GM19397 (cell line): ENCODE data around the gene ANKRD10.

Source experiments
- ATAC-seq: cut with Tn5 transposase; IDR thresholded peaks from one replicate; pipeline ENCODE4 v1.9.1; 2021; ENCODE audit warnings: mild to moderate bottlenecking, moderate library complexity; ENCODE audit not compliant: unreplicated experiment

ANKRD10 gene

DNA sequence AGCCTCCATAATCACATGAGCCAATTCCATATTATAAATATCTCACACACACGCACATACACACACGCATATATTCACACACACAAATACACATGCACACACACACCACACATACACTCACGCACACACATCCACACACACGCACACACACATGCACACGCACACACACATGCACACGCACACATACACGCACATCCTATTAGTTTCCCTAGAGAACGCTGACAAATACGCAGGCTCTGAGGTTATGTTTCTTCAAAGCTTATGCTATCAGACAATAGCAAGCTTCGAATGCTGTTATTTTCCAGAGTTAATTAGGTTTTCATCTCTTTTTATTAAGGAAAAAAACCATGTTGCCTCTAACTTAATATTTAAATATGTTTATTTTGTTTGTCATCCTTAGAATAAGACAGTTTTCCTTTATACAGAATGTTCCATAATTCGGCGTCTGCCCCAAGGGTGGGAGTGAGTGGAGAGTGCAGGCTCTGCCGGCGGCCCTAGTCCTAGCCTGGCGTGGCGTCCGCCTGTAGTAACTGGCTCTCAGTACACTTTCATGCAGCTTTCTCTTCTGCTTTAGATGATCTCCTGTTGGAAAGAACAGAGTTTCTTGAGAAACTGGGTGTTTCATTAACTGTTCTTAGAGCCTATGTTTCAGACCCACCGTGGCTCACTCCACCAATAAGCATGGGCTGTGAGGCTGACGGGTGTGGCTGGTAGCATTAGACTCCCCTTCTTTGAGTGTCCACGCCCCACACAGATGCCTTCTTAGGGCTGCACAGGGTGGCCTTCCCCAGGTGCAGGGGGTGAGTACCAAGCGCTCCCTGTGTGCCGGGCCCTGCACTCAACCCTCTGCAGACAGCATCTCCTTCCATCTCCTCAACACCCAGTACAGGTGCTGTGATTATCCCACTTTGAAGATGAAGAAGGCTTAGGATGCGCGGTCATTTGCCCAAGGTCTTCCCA, 30.4 kb upstream of the ANKRD10 start:
- ATAC-seq: no peak

DNA sequence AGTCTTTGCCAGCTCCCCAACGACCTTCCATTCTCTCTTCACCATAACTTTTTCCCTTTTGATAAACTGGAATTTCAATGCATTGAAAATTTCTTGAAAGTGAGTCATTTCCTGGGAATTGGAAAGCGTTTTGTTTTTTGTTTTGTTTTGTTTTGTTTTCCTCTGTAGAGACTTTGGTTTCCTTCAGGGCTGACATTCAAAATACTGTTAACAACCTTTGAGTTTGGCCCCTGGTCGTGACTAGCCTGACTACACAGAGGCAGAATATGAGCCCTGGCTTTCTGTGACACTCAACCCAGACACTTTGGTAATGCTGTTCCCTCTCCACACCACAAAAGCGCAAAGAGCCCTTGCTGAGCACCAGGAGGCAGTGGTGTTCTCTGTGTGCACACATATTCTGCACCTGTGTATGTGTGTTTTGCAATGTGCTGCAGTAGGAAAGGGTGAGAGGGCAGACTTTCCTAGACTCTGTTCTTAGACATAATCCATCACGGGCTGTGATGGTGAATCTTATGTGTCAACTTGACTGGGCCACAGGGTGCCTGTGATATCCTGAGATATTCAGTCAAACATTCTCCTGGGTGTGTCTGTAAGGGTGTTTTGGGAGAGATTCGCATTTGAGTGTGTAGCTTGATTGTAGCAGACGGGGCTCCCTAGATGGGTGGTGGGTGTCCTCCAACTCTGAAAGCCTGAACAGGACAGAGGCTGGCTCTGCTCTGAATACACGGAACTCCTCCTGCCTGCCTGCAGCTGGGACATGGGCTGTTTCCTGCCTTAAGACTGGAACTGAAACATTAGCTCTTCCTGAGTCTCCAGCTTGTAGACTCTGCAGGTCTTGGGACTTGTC, 29.5 kb upstream of the ANKRD10 start:
- peak; percentile 42 for ATAC-seq

DNA sequence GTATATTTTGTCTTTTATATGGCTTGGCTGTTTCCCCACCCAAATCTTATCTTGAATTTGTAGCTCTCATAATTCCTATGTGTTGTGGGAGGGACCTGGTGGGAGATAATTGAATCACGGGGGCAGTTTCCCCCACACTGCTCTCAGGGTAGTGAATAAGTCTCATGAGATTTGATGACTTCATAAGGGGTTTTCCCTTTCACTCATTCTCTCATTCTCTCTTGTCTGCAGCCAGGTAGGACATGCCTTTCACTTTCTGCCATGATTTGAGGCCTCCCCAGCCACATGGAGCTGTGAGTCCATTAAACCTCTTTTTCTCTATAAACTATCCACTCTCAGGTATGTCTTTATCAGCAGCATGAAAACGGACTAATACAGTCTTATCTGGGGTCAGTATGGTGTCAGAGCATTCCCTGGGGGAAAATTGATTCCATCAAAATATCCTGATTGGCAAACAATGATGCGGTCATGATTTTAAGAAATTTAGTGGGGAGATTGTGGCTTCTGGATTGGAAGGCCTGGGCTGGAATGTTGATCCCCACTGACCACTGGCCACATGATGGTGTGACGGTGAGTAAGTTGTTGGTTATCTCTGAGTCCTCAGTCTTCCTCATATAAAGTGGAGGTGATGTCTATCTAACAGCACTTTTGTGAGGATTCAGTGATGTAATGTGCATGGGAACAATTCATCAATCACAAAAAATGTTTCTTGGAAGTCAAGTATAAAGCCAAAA, 27.5 kb upstream of the ANKRD10 start:
- no peak for ATAC-seq

DNA sequence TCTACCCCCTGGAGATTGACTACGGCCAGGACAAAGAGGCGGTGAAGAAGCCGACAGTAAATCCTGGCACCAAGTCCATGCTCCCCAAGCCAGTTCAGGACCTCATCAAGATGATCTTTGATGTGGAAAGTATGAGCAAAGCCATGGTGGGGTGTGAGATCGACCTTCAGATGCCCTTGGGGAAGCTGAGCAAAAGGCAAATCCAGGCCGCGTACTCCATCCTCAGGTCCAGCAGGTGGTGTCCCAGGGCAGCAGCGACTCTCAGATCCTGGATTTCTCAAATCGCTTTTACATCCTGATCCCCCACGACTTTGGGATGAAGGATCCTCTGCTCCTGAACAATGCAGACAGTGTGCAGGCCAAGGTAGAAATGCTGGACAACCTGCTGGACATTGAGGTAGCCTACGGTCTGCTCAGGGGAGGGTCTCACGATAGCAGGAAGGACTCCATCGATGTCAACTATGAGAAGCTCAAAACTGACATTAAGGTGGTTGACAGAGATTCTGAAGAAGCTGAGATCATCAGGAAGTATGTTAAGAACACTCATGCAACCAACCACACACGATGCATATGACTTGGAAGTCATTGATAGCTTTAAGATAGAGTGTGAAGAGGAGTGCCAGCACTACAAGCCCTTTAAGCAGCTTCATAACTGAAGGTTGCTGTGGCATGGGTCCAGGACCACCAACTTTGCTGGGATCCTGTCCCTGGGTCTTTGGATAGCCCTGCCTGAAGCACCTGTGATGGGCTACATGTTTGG, 24.0 kb upstream of the ANKRD10 start:
- no peak for ATAC-seq

DNA sequence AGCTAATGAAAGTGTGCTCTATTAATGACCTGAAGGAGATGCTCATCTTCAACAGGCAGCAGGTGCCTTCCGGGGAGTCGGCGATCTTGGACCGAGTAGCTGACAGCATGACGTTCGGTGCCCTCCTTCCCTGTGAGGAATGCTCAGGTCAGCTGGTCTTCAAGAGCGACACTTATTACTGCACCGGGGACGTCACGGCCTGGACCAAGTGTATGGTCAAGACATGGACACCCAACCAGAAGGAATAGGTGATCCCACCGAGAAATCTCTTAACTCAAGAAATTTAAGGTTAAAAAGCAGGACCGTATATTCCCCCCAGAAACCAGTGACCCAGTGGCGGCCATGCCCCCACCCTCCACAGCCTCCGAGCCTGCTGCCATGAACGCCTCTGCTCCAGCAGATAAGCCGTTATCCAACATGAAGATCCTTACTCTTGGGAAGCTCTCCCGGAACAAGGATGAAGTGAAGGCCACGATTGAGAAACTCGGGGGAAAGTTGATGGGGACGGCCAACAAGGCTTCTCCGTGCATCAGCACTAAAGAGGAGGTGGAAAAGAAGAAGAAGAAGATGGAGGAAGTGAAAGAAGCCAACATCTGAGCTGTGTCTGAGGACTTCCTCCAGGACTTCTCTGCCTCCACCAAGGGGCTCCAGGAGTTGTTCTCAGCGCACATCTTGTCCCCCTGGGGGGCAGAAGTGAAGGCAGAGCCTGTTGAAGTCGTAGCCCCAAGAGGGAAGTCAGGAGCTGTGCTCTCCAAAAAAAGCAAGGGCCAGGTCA, 22.8 kb upstream of the ANKRD10 start:
- ATAC-seq: no peak

DNA sequence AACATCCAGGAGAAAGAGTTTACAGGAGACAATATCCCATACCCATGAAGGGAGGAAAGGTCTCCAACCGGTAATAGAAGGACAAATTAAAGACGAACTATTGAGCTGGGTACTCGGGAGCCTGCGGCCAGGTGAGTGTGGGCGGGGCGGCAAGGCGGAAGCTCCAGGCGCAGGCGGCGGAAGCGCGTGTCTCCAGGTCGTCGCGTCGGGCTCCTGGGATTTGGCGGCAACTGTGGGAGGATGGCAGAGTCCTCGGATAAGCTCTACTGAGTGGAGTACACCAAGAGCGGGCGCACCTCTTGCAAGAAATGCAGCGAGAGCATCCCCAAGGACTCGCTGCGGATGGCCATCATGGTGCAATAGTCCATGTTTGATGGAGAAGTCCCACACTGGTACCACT, 21.6 kb upstream of the ANKRD10 start:
- ATAC-seq: no peak

DNA sequence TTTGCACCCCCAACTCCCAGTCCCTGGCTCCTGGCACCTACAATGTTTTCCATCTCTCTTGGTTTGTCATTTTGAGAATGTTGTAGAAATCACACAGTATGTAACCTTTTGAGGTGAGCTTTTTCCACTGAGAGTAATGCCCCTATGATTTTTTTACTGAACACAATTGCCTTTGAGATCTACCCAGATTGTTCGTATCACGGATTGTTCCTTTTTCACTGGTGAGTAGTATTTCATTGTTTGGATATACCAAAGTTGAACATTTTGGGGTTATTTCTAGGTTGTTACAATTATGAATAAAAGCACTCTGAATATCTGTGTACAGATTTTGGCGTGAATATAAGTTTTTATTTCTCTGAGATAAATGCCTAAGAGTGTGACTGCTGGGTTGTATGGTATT, 17.7 kb upstream of the ANKRD10 start:
- no peak for ATAC-seq

DNA sequence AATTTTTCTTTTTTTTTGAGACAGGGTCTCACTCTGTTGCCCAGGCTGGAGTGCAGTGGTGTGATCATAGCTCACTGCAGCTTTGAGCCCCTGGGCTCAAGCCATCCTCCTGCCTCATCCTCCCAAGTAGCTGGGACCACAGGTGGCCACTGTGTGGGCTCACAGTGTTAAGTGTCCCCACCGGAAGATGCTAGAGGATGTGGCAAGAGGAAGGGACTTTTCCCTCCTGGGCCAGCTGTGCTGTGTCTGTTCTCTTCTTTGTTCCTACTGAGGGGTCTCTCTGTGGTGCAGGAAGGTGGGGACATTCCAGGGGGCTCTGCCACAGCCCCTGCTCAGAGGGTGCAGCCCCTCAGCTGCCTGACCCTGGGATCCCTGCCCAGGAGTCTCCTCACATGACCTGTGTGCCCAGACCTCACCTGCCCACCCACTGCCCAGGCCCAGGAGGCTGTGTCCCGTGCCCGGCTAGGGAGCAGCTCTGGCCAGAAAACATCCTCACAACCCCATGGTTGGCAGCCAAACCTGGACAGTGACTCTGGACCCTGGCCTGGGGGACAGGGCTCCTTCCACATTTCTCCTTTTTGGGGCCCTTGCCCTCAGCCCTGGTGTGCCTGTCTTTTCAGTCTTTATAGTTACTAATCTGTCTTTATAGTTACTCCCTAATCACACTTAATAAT, 14.4 kb upstream of the ANKRD10 start:
- peak; percentile 77 for ATAC-seq

DNA sequence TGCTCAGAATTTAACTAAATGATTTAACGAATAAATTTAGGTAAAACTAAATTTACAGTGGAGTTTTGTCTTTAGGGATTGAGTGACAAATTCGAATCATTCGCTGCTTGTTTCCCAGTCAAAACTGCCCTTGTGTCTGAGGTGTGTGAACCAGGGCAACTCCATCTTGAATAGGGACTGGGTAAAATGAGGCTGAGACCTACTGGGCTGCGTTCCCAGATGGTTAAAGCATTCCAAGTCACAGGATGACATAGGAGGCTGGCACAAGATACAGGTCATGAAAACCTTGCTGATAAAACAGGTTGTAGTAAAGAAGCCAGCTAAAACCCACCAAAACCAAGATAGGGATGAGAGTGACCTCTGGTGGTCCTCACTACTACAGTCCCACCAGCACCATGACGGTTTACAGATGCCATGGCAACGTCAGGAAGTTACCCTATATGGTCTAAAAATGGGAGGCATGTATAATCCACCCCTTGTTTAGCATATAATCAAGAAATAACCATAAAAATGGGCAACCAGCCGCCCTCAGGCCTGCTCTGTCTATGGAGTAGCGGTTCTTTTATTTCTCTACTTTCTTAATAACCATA, 10.2 kb upstream of the ANKRD10 start:
- no peak for ATAC-seq

DNA sequence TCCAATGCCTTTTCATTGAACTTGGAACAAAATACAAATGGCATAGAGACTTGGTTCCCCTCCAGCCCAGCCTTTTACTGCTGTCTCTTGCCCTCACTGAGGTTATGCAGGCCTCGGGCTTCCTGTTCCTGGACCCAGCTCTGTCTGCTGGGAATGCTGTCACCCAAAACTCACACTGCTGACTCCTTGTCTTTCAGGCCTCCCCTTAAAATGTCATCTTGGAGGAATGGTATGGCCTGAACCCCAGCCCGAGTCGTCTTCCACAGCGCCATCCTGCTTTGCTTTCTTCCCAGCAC, 9.7 kb upstream of the ANKRD10 start:
- ATAC-seq: no peak

DNA sequence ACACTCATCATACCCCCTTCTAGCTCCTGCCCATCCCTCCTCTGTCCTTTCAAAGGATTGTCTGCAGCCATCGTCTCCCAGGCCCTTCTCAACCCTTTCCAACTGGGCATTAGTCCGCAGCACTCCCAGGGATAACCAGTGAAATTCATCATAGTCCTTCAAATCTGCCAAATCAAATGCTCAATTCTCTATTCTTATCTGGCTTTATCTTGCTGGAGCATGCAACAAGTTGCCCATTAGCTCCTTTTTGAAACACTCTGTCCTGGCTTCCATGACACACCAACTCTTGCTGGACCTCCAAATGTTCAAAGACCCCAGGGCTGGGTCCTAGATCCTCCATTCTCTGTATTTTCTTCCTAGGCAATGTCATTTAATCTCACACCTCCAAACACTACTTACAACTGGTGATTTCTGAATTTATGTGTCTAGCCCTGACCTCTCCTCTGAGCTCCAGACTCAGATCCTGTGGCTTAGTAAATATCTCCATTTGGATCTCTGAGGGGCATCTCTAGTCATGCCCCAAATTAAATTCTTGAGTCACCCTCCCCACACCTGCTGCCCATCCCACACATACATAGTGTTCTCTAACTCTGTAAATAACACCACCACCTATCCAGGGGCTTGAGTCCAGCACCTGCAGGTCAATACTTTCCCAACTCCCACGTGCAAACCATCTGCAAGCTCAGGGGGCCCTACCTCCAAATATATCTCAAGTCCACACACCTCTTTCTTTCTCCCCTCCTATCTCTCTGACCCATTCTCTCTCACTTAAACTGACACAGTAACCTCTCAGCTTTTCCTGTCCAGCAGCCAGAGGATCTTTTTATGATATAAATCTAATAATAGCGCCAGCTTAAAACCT, 9.1 kb upstream of the ANKRD10 start:
- ATAC-seq: no peak

DNA sequence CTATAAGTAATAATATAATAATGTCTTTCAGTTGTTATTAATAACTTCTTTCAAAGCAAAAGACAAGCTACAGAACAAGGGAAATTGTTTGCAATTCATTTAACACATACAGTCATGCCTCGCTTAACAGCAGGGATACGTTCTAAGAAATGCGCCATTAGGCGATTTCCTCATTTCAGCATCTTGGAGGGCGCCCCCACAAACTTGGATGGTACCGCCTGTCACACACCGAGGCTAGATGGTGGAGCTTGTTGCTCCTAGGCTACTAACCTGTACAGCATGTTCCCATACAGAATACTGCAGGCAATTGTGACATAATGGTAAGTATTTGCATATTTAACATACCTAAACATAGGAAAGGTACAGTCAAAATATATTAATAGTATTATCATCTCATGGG, 8.2 kb upstream of the ANKRD10 start:
- ATAC-seq: no peak

DNA sequence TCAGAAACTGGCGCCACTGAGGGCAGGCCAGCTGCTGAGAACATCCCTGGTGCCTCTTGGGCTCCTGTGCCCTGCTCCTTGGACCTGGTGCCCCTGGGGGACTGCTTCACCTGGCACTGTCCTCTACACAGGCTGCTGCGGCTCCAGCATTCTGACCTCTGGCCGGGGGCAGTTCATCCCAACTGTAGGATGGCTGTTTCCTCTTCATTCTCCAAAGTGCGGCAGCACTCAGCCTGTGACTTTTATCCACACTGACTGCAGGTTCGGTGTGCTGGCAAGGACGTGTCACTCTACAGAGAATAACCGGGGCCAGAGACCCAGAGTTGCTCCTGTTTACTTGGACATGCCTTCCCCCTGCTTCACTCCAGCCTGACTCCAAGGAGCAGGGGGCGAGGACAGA, 7.6 kb upstream of the ANKRD10 start:
- no peak for ATAC-seq

DNA sequence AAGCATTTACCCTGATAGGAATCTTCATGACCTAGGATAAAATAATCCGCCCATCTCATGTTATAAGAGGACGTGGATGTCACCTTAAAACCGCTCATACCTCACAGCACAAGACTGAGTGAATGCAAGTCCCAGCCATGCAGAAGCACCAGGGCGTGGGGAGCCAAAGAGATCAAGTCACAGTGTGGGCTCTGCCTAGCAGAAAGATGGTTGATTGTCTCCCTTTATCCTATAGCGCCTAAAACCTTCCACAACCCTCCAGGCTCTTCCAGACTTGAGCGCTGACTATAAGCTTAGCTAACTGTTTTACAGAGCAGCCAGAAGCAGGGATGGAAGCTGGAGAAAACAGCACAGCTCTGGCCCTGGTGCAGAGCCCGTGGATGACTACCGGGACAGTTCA, 6.8 kb upstream of the ANKRD10 start:
- no peak for ATAC-seq

DNA sequence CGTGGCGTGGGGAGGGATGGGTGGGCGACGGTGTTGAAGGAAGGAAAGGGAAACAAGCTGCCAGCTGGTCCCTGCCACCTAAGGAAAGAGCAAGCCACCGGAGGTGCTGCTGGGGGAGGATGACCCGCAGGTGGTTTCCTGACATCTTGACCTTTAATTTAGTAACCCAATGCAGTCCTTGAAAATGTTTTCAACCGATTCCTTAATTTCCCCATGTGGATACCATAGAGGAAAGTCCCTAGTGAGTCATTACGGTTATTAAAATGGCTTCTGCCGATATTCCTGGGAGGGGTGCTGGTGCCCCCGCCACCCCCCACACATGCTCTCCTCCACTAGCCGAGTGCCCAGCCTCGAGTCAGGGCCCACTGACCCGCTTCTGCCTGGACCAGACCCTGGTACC, 6.3 kb upstream of the ANKRD10 start:
- ATAC-seq: no peak

DNA sequence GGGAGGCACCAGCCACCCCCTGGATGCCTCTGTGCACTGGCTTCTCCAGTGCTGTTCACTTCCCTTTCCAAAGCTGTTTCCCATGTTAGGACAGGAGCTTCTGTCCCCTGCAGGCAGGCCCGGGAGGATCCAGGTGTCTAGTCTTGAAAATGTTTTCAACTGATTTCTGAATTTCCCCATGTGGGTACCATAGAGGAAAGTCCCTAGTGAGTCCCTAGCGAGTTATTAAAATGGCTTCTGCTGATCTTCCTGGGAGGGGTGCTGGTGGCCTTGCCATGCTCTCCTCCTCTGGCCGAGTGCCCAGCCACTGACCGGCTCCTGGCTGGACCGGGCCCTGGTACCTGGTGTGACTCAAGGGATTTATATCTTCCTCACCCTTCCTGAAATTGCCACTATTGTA, 5.2 kb upstream of the ANKRD10 start:
- ATAC-seq: no peak

DNA sequence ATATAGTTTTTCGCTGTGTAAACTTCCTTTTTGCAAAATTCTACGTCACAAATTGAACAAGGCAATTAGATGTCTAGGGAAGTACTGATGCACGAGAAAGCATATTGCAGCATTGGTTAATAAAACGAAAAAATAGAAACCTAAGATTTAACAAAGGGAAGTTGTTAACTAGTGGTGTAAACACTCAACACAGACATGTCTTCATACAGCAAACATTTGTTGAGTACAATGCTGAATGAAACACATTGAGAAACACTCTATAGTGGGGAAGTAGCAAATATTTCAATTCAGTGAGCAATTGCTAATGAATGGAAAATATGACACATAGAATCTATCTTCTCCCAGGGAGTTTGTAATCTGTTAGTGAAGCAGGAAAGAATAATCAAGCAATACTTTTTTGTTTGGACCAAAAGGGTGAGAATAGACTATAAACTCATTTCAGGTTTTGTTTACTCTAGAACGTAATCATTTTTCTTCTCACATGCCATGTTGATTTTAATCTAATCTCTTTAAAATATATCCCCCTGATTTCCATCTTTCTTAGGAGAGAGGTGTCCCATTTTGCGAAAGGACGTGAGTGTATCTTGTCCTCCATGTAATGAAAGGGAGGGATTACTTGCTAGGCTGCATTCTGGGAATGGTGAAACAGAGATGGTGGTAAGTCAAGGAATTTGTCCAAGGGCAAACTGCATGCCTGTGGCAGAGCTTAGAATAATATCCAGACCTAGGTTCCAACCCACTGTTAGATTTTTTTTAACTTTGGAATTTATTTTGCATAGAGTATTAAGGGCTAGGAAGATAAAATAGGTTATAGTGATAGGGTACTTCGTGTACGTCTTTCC, 1.7 kb upstream of the ANKRD10 start:
- no peak for ATAC-seq
